ENCODE results near the gene TMEM250. TPM values are rescaled to one million over a fixed set of nuclear protein-coding genes. Genes with fewer than 3 reads are reported as not detected.

Gene TMEM250
- total RNA-seq, 4 donors from 2014 or later = 25.7 to 46.9 (median 41.5) TPM

- Histone ChIP-seq H3K36me3 (no peaks in the 10 kb centered on the region), H3K27ac (no peak overlapping the region), H3K9me3 (no peaks in the 10 kb centered on the region), H3K4me3 (no peak overlapping the region), H3K27me3 (no peaks in the 10 kb centered on the region), H3K4me1 (peaks cover 13 to 18% of the 10 kb centered on the region in 2 donors)
- DNase-seq (no peak), ATAC-seq (no peak)
- in situ Hi-C loops (cut with MboI; ENCODE audit: low sequenced_read_pairs in 4 of 4) (no loop called here), intact Hi-C loops (cut with DNase I; ENCODE audit: low total_unique reads) (no loop called here)
- TF ChIP-seq POLR2A (IDR thresholded peaks at IDR 0.05) = no peak
- no peak for TF ChIP-seq CTCF (IDR thresholded peaks at IDR 0.05 in 4 of 5, conservative IDR thresholded peaks at IDR 0.05 in 1 of 5)
These were observed 43.4 kb downstream of the TMEM250 start for GRCh38 chr9:136075134-136075841.

GRCh38 chr9:136074706-136075105, 44.0 kb downstream of the TMEM250 start:
- H3K27ac ChIP-seq = no peak overlapping the region
- no peaks in the 10 kb centered on the region for H3K27me3 ChIP-seq
- TF ChIP-seq POLR2A (IDR thresholded peaks at IDR 0.05) = no peak
- ATAC-seq (no peak), DNase-seq (peak in 1 of 2 donors; percentile 6)
- intact Hi-C loops (cut with DNase I; ENCODE audit: low total_unique reads) = no loop called here
- no peak overlapping the region for H3K4me3 ChIP-seq
- peaks cover 8 to 12% of the 10 kb centered on the region in 2 donors for H3K4me1 ChIP-seq
- H3K36me3 ChIP-seq = no peaks in the 10 kb centered on the region
- no peaks in the 10 kb centered on the region for H3K9me3 ChIP-seq
- in situ Hi-C loops (cut with MboI; ENCODE audit: low sequenced_read_pairs in 4 of 4) = no loop called here

Other genes with a start within 250 kb of the TMEM250 start
- gene CAMSAP1, start 211.3 kb downstream of the TMEM250 start, total RNA-seq = 10 to 100 TPM; 54.8 to 94.9 (median 82.9) TPM
- 100 to 1,000 TPM; 218 to 263 (median 248) TPM for gene UBAC1, start 157.5 kb downstream of the TMEM250 start, total RNA-seq
- gene NACC2, start 23.6 kb downstream of the TMEM250 start, total RNA-seq = 10 to 100 TPM; 26.0 to 51.7 (median 43.5) TPM
- gene LHX3, start 86.3 kb upstream of the TMEM250 start, total RNA-seq = not detected
- gene QSOX2, start 126.9 kb upstream of the TMEM250 start, total RNA-seq = 1 to 10 TPM; 3.3 to 5.8 (median 5.2) TPM
- not detected for gene CCDC187, start 185.2 kb upstream of the TMEM250 start, total RNA-seq
- gene GPSM1, start 208.7 kb upstream of the TMEM250 start, total RNA-seq = 1 to 10 TPM in 2 of 4 donors, under 1 TPM in 1, not detected in 1; 0.98 to 1.7 (median 1.2) TPM
- gene DNLZ, start 244.9 kb upstream of the TMEM250 start, total RNA-seq = 10 to 100 TPM; 37.9 to 65.1 (median 54.3) TPM

Data from gastrocnemius medialis (tissue), 4 donors.